GM12878 (cell line): ENCODE measurements around the gene ZNF785. TPM values are rescaled to one million over a fixed set of nuclear protein-coding genes. Genes with fewer than 3 reads are reported as not detected.
A peak's percentile ranks its signal among the peaks of the same experiment; 100 is the strongest.

Source experiments
- BACH1 ChIP-seq: fragments of 450-650 bp; IDR thresholded peaks from 2 replicates; pipeline ENCODE4 v1.6.1; 2017; ENCODE audit warnings: mild to moderate bottlenecking, borderline replicate concordance
- BCL3 ChIP-seq: IDR thresholded peaks from 2 replicates; pipeline ENCODE4 v1.6.1; 2011; ENCODE audit warnings: borderline replicate concordance, low read depth, mild to moderate bottlenecking, moderate library complexity, low read length; ENCODE audit not compliant: insufficient read depth, poor library complexity, severe bottlenecking
- CEBPZ ChIP-seq: fragments of 150-350 bp; IDR thresholded peaks from 2 replicates; pipeline ENCODE4 v1.6.1; 2016; ENCODE audit warnings: low read depth, low read length
- CHD1 ChIP-seq: IDR thresholded peaks from 2 replicates; pipeline ENCODE4 v1.6.1; 2012; ENCODE audit warnings: low read depth, low read length, improper control_type of control experiment
- CREB1 ChIP-seq: IDR thresholded peaks from 2 replicates; pipeline ENCODE4 v1.6.1; 2012; ENCODE audit warnings: low read depth, mild to moderate bottlenecking, inconsistent platforms
- ETV6 ChIP-seq, 2 experiments: fragments of 450-650 bp in 1 of 2; IDR thresholded peaks in 1 of 2; conservative IDR thresholded peaks in 1 of 2; 2 replicates each; pipeline ENCODE4 v1.6.1; 2014; ENCODE audit warnings: antibody characterized with exemption in 1 of 2, borderline replicate concordance in 1 of 2, low read depth in 1 of 2, mild to moderate bottlenecking in 1 of 2, moderate library complexity in 1 of 2
- FOXK2 ChIP-seq: fragments of 450-650 bp; IDR thresholded peaks from 2 replicates; pipeline ENCODE4 v1.6.1; 2017; ENCODE audit warnings: mild to moderate bottlenecking, moderate library complexity
- GATAD2B ChIP-seq: fragments of 450-650 bp; conservative IDR thresholded peaks from 2 replicates; pipeline ENCODE4 v1.6.1; 2017; ENCODE audit warnings: low read depth, mild to moderate bottlenecking, moderate library complexity
- IKZF1 ChIP-seq: fragments of 450-650 bp; conservative IDR thresholded peaks from 2 replicates; pipeline ENCODE4 v1.6.1; 2017; ENCODE audit warnings: antibody characterized with exemption, mild to moderate bottlenecking
- IRF4 ChIP-seq: IDR thresholded peaks from 2 replicates; pipeline ENCODE4 v1.6.1; 2011; ENCODE audit warnings: low read depth, low read length
- MEF2A ChIP-seq: IDR thresholded peaks from 2 replicates; pipeline ENCODE4 v1.6.1; 2011; ENCODE audit warnings: low read depth, mild to moderate bottlenecking, low read length, moderate library complexity; ENCODE audit not compliant: insufficient read depth
- MYB ChIP-seq: fragments of 150-350 bp; IDR thresholded peaks from 2 replicates; pipeline ENCODE4 v1.6.1; 2014; ENCODE audit warnings: mild to moderate bottlenecking, low read depth, low read length, borderline replicate concordance
- NKRF ChIP-seq: fragments of 450-650 bp; conservative IDR thresholded peaks from 2 replicates; pipeline ENCODE4 v1.6.1; 2017; ENCODE audit warnings: mild to moderate bottlenecking, moderate library complexity
- NR2C1 ChIP-seq: fragments of 450-650 bp; IDR thresholded peaks from 2 replicates; pipeline ENCODE4 v1.6.1; 2017; ENCODE audit warnings: antibody characterized with exemption, mild to moderate bottlenecking, moderate library complexity
- RB1 ChIP-seq: fragments of 450-650 bp; formaldehyde crosslinking; IDR thresholded peaks from 2 replicates; pipeline ENCODE4 v1.6.1; 2017; ENCODE audit warnings: mild to moderate bottlenecking, borderline replicate concordance
- RBBP5 ChIP-seq: fragments of 200-600 bp; sonication (generic); conservative IDR thresholded peaks from 2 replicates; pipeline ENCODE4 v1.6.1; 2016
- SMAD5 ChIP-seq: IDR thresholded peaks from 2 replicates; pipeline ENCODE4 v1.6.1; 2016; ENCODE audit warnings: antibody characterized with exemption, low read depth
- SREBF2 ChIP-seq: IDR thresholded peaks from 2 replicates; pipeline ENCODE4 v1.6.1; 2012; ENCODE audit warnings: mild to moderate bottlenecking, low read length
- SUZ12 ChIP-seq: fragments of 200-600 bp; sonication (generic); IDR thresholded peaks from one replicate; pipeline ENCODE4 v1.6.1; 2018; ENCODE audit warnings: antibody characterized with exemption, mild to moderate bottlenecking; ENCODE audit not compliant: unreplicated experiment
- USF2 ChIP-seq: IDR thresholded peaks from 2 replicates; pipeline ENCODE4 v1.6.1; 2011; ENCODE audit warnings: low read depth, low read length, improper control_type of control experiment, borderline replicate concordance
- ZNF207 ChIP-seq: fragments of 450-650 bp; IDR thresholded peaks from 2 replicates; pipeline ENCODE4 v1.6.1; 2014; ENCODE audit warnings: antibody characterized with exemption, mild to moderate bottlenecking, borderline replicate concordance
- ZNF384 ChIP-seq: IDR thresholded peaks from 2 replicates; pipeline ENCODE4 v1.6.1; 2012; ENCODE audit warnings: low read depth, mild to moderate bottlenecking, low read length, improper control_type of control experiment, borderline replicate concordance
- polyA plus RNA-seq, 11 experiments: library from polyadenylated mRNA; depleted of rRNA in 4 of 11; unstranded in 6 of 11; stranded (reverse) in 5 of 11; fragments of >200 nt; fragmentation: Nextera tagmentation in 4 of 11; fragmentation: Illumina TruSeq in 1 of 11; extraction: Ambion mirVana in 4 of 11; extraction: Trizol in 1 of 11; gene quantifications; 1 replicate in 1 of 11; 2 replicates in 10 of 11; pipeline versions ENCODE4 v1.2.1 to v1.2.3, GENCODE V29; 2011 to 2016; ENCODE audit warnings: inconsistent platforms in 2 of 11, missing spikeins in 2 of 11, low read depth in 1 of 11
- total RNA-seq, 4 experiments: library from RNA; depleted of rRNA in 3 of 4; stranded (reverse); fragments of >200 nt in 3 of 4; fragmentation: Illumina TruSeq in 1 of 4; extraction: Trizol in 1 of 4; gene quantifications; 2 replicates each; pipeline versions ENCODE4 v1.2.1 to v1.2.3, GENCODE V29; 2013 to 2021

Gene ZNF785
- total and polyA plus RNA-seq, 10 of the 15 experiments (the other 5 are each of a cell fraction or from before 2014, with no cell fraction given), result 0.87 to 11.5 (median 7.5) TPM

GRCh38 chr16:30609926-30610839, 24.7 kb upstream of the ZNF785 start, which contains the start of gene ZNF689 (continued):
- TF ChIP-seq BACH1 (0 out of 2 replicates have a peak, but pooled peaks have one; percentile 2), RBBP5 (no peak), RB1 (0 out of 2 replicates have a peak, but pooled peaks have one; percentile 58), USF2 (no peak), FOXK2 (no peak), IKZF1 (peak; percentile 97), ZNF384 (peak; percentile 49; the same call in 1 of the 2 replicates), SREBF2 (no peak), GATAD2B (peak; percentile 69), IRF4 (0 out of 2 replicates have a peak, but pooled peaks have one; percentile 20), ZNF207 (peak; percentile 71; the same call in 1 of the 2 replicates), NR2C1 (peak; percentile 90), ETV6 (conservative IDR thresholded peaks at IDR 0.05 in 1 of 2, IDR thresholded peaks at IDR 0.05 in 1 of 2; ENCODE audit: borderline replicate concordance in 1 of 2, low read depth in 1 of 2) (no peak), BCL3 (no peak), CHD1 (0 out of 2 replicates have a peak, but pooled peaks have one; percentile 73), CEBPZ (no peak), MYB (peak; percentile 68; the same call in 1 of the 2 replicates), MEF2A (no peak), SUZ12 (no peak), NKRF (peak; percentile 65), CREB1 (peak; percentile 71), SMAD5 (no peak)
